Pulmonary artery endothelial cell (primary cell): ENCODE results near the gene MICAL3. TPM values are rescaled to one million over a fixed set of nuclear protein-coding genes. Genes with fewer than 3 reads are reported as not detected.
"Not testable (repeated sequence)": the region's sequence is repeated elsewhere in the genome, so short reads cannot be mapped to it uniquely, and the experiment has no call there.

Source experiments
- DNase-seq: peaks from one replicate; pipeline ENCODE4 v3.0.0-alpha.2; 2011; ENCODE audit warnings: low read depth, low spot score
- total RNA-seq: library from RNA; depleted of rRNA; stranded (reverse); fragments of >200 nt; gene quantifications from 2 replicates; pipeline ENCODE4 v1.2.3, GENCODE V29; 2014

MICAL3 gene
- total RNA-seq, result 19.0 and 32.0 TPM in 2 replicates

GRCh38 chr22:18024276-18024939 is at the start of gene MICAL3:
MICAL3 (minus strand) TSS chr22:18024561; CDS start chr22:17906812, 117,749 bp downstream.
- DNase-seq, result no peak

- DNase-seq, result not testable (repeated sequence)
These were observed 49.6 kb upstream of the MICAL3 start for GRCh38 chr22:18073927-18074326.

GRCh38 chr22:18073467-18073866 is 49.1 kb upstream of the MICAL3 start:
- DNase-seq, result no peak

GRCh38 chr22:18071968-18072310 is 47.6 kb upstream of the MICAL3 start:
- DNase-seq, result no peak

GRCh38 chr22:18071307-18071967 is 47.1 kb upstream of the MICAL3 start:
- DNase-seq, result not testable (repeated sequence)

GRCh38 chr22:18070556-18071306 is 46.4 kb upstream of the MICAL3 start:
- no peak for DNase-seq

GRCh38 chr22:18070041-18070440 is 45.7 kb upstream of the MICAL3 start:
- no peak for DNase-seq

GRCh38 chr22:18069041-18069440 is 44.7 kb upstream of the MICAL3 start:
- DNase-seq, result no peak

GRCh38 chr22:18068381-18068988 is 44.1 kb upstream of the MICAL3 start:
- no peak for DNase-seq

- no peak for DNase-seq
These were observed 43.4 kb upstream of the MICAL3 start for GRCh38 chr22:18067548-18068341.

- DNase-seq, result no peak
These were observed 42.8 kb upstream of the MICAL3 start for GRCh38 chr22:18067121-18067520.

GRCh38 chr22:18066181-18066859 is 42.0 kb upstream of the MICAL3 start:
- no peak for DNase-seq

- no peak for DNase-seq
These were observed 40.9 kb upstream of the MICAL3 start for GRCh38 chr22:18065256-18065655.

GRCh38 chr22:18064636-18065035 is 40.3 kb upstream of the MICAL3 start:
- no peak for DNase-seq

- not testable (repeated sequence) for DNase-seq
These were observed 39.4 kb upstream of the MICAL3 start for GRCh38 chr22:18063715-18064114.

- no peak for DNase-seq
These were observed 38.9 kb upstream of the MICAL3 start for GRCh38 chr22:18063306-18063705.

GRCh38 chr22:18062421-18062820 is 38.1 kb upstream of the MICAL3 start:
- DNase-seq, result no peak

GRCh38 chr22:18060646-18061620 is 36.6 kb upstream of the MICAL3 start:
- DNase-seq, result no peak

- DNase-seq, result no peak
These were observed 35.6 kb upstream of the MICAL3 start for GRCh38 chr22:18059991-18060390.
